Lower leg skin (tissue), 4 donors: ENCODE measurements around the gene C15orf39. TPM values are rescaled to one million over a fixed set of nuclear protein-coding genes. Genes with fewer than 3 reads are reported as not detected.

ENCODE experiments used
- DNase-seq, 2 donors: peaks; one replicate each; pipeline ENCODE4 v3.0.0-alpha.2; 2019; ENCODE audit warnings: low spot score in 2 of 2
- H3K4me3 ChIP-seq: fragments of 200-600 bp; sonication (generic); 2 replicates; pipeline ENCODE4 v1.5.1; 2017; ENCODE audit warnings: mild to moderate bottlenecking, low read depth; ENCODE audit not compliant: poor library complexity, severe bottlenecking
- POLR2A ChIP-seq, 2 donors: fragments of 450-650 bp; IDR thresholded peaks; one replicate each; pipeline ENCODE4 v1.6.1; 2016 to 2017; ENCODE audit warnings: antibody characterized with exemption in 2 of 2, mild to moderate bottlenecking in 1 of 2, moderate library complexity in 1 of 2
- WGBS, 2 donors: methylation state at CpG; one replicate each; pipeline ENCODE4 v1.1.5; 2018; 5-methylcytosine and 5-hydroxymethylcytosine counted together
- intact Hi-C: fragments of 100-400 bp; cut with DNase I; formaldehyde crosslinking; loops from one replicate; pipeline ENCODE4 v1.15.0; 2023; ENCODE audit warnings: low total_unique reads
- total RNA-seq, 4 donors: library from RNA; depleted of rRNA; stranded (reverse); fragments of >200 nt; gene quantifications; one replicate each; pipeline ENCODE4 v1.1.0, GENCODE V29; 2016
- TF ChIP-seq, protein P1 (sequence below), 3 donors: fragments of 450-650 bp; IDR thresholded peaks; one replicate each; pipeline ENCODE4 v1.5.1; 2016; ENCODE audit warnings: antibody characterized with exemption in 3 of 3, mild to moderate bottlenecking in 3 of 3, moderate library complexity in 2 of 3

Gene C15orf39
- total RNA-seq, 4 donors from 2014 or later, result 21.9 to 29.3 (median 26.1) TPM

DNA sequence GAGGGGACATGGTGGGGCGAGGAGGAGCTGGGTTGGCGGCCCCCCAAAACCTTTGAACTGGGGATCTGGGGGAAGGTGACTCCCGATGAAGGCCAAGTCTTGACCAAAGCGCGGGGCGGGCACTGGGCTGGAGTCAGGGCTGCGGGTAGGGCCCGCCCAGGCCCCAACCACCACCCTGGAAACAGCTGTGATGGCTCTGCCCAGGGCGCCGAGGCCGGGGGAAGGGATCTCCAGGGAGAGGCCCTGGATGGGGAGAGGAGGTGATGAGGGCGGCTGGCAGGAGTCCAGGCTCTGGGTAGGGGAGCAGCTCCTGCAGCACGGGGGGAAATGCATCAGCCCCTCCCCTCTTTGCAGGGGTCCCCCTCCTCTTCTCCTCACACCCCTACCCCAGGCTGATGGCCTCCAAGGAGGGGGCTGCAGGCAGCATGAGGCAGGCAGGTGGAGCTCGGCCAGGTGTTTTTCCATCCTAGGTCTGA is 5.9 kb upstream of the C15orf39 start:
- intact Hi-C loops, result no loop called here
- no peak for DNase-seq
- 56 to 70% methylated on average over 14 of the region's 14 CpGs for WGBS, 2 donors
- no peak for TF ChIP-seq POLR2A (IDR thresholded peaks at IDR 0.05)
- TF ChIP-seq, protein P1, sequence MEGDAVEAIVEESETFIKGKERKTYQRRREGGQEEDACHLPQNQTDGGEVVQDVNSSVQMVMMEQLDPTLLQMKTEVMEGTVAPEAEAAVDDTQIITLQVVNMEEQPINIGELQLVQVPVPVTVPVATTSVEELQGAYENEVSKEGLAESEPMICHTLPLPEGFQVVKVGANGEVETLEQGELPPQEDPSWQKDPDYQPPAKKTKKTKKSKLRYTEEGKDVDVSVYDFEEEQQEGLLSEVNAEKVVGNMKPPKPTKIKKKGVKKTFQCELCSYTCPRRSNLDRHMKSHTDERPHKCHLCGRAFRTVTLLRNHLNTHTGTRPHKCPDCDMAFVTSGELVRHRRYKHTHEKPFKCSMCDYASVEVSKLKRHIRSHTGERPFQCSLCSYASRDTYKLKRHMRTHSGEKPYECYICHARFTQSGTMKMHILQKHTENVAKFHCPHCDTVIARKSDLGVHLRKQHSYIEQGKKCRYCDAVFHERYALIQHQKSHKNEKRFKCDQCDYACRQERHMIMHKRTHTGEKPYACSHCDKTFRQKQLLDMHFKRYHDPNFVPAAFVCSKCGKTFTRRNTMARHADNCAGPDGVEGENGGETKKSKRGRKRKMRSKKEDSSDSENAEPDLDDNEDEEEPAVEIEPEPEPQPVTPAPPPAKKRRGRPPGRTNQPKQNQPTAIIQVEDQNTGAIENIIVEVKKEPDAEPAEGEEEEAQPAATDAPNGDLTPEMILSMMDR (IDR thresholded peaks at IDR 0.05), result no peak
- no peak overlapping the region for H3K4me3 ChIP-seq

DNA sequence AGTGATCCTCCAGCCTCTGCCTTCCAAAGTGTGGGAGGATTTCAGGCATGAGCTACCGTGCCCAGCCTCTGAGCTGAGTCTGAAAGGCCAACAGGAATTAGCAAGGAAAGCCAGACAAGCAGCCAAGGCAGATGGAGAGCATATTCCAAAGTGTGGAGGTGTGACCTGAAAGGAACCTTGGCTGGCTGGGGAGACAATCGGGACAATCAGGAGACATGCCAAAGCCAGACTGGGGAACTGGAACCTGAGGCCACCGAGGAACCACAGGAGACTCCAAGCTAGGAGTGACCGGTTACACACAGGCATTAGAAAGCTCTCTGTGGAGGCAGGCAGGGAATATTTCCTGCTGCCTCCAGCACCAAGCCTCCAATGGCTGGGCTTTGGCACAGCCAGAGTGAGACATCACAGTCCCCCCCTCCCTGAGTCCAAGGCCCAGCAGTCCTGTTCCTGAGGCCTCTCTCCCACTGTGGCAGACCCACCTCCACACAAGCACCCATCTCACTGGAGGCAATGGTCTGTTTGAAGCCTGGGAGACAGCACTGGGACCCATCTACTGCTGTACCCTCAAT is 4.5 kb upstream of the C15orf39 start:
- intact Hi-C loops, result no loop called here
- TF ChIP-seq POLR2A (IDR thresholded peaks at IDR 0.05), result no peak
- TF ChIP-seq, protein P1 (IDR thresholded peaks at IDR 0.05), result no peak
- DNase-seq, result no peak
- WGBS, 2 donors, result 56 to 68% methylated on average over 3 to 4 of the region's 4 CpGs
- no peak overlapping the region for H3K4me3 ChIP-seq

DNA sequence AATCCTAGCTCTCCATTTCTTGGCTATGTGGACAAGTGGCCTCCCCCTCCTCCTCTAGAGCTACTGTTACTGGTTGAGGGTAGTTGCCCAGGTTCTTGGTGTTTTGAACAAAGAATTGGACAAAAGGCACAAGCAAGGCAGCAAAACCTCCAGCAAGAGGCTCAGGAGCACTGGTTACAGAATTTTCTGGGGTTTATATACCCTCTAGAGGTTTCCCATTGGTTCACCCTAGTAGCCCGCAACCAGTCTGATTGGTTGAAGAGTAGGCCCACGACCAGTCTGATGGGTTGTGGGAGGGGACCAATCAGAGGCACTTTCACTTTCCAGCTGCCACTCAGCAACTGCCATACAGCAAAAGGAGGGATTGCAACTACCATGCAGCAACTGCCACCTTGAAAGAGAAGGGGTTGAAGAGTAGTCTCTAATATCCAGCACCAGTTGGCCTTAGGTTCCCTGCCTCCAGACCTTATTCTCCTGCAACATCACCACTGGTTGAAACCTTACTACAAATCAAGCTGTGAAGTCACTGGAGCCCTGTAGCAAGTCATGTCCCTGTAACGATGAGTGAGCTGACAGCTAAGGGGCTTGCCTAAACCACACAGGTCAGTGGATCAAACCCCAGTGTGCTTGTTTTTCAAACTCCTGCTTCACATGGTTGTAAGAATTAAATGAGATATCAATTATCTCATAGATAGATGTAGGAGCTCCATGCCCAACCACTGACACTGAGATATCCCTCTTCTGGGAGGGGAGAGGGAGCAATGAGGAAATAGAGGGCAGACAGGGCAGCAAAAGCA is 2.9 kb upstream of the C15orf39 start:
- DNase-seq, result no peak
- intact Hi-C loops, result no loop called here
- 83% methylated on average over 3 of the region's 3 CpGs for WGBS, 2 donors
- TF ChIP-seq, protein P1 (IDR thresholded peaks at IDR 0.05), result no peak
- no peak for TF ChIP-seq POLR2A (IDR thresholded peaks at IDR 0.05)
- H3K4me3 ChIP-seq, result no peak overlapping the region

DNA sequence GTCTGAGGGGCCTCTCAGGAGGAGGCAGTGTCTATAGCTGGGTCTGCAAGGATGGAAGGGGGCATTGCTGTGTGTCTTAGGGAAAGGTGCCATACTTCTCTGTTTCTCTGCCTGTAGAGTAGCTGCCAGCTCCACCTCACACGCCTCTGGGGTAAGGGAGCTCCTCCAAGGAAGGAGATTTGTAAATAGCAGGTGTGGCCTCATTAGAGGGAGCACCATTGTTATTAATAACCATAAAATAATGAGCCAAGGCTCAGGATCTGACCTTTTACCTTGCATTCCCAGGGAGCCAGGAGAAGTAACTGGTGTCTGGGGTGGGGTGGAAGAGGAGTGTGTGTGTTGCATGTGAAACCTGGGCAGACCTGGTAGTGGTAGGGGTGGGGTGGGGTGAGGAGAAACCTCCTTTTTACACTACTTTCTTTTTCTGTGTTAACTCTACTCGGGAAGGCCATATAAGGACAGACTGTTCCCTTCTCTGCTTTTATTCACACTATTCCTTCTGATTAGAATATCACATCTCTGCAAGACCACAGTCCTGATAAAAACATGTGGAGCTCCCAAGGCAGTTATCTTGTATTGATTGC is 2.2 kb upstream of the C15orf39 start:
- intact Hi-C loops, result no loop called here
- TF ChIP-seq, protein P1 (IDR thresholded peaks at IDR 0.05), result no peak
- TF ChIP-seq POLR2A (IDR thresholded peaks at IDR 0.05), result no peak
- no peak for DNase-seq
- 51 to 52% methylated on average over 2 of the region's 2 CpGs for WGBS, 2 donors
- no peak overlapping the region for H3K4me3 ChIP-seq

DNA sequence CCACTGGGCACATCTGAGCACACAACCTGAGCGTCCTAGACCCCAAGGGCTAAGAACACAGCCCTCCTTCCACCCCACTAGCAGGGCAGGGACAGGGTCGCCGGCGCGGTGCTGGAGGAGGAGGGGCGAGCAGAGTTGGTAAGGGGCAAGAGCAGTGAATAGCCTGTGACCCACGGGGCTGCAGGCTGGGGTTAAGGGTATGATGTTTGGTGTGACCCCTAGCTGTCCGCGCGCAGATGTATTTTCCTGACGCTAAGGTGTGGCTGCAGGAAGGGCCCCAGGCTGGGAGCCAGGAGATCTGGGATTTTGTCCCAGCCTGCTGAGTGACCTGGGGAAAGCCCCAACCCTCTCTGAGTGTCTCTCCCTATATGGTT is 1.3 kb upstream of the C15orf39 start:
- intact Hi-C loops, result no loop called here
- TF ChIP-seq, protein P1 (IDR thresholded peaks at IDR 0.05), result no peak
- TF ChIP-seq POLR2A (IDR thresholded peaks at IDR 0.05), result no peak
- no peak overlapping the region for H3K4me3 ChIP-seq
- DNase-seq, result no peak
- 39 to 47% methylated on average over 11 of the region's 11 CpGs for WGBS, 2 donors
